ENCODE results near the gene FAM107A.
"Not testable (repeated sequence)": the region's sequence is repeated elsewhere in the genome, so short reads cannot be mapped to it uniquely, and the experiment has no call there.

FAM107A gene

DNA sequence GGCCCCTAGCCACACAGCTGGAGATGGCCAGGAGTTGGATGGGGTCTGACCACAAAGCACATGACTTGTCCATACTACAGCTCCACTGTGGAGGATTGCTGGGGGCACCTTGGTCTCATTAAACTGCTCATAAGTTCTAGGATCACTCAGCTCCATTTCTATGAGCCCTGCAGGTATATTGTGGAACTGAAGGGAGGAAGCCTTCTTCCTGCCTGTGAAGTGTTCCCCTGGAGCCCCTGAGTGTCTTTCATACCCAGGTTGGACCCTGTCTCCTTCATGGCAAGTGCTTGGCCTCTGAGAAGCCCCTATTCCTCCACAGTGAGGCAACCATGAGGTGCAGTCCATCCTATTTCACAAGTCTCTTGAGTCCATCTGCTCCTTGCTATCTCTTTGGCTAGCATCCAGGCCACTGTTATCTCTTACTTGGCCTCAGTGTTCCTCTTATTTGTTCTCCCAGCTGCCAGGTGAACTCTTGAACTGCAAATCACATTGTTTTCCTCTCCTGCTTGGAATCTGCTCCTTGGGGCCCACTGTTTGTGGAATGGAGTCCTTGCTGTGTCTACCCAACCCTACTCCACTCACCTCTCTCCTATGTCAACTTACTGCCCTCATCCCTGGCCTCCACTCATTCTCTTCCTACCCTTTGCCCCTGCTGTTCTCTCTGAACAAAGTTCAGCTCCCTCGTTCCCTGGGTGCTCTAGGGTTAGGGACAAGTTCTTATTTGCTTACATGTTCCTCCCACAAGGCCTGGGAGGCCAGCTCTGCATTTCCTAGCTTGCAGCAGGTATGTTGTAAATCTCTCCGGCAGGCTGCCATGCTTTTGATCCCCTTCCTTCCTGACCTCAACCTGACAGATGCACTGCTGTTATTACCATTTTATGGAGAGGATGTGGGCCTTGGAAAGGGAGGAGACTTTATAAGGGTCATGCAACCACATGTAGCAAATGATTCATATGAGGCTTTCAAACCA lies 41.4 kb downstream of the FAM107A start:
- DNase-seq, result no peak

- DNase-seq, result no peak
These were observed 42.3 kb downstream of the FAM107A start for GRCh38 chr3:58534592-58535494.

GRCh38 chr3:58532794-58533220 lies 44.4 kb downstream of the FAM107A start:
- DNase-seq, result peak; percentile 54

DNA sequence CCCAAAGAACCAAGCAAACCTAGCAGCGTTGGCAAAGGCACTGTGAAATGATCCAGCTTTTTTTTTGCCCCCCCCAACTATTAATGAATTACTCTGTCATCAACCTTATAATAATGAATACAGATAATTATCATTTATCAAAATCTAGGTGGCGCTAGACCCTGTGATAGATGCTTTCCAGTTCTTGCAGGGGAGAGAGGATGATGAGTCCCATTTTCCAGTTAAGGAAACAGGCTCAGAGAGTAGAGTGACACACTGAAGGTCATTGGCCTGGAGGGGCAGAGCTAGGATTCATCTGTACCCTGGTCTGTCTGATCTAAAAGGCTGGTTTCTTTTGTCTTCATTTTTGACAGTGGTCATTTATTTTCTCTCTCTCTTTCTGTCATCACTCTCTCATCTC lies 45.2 kb downstream of the FAM107A start:
- no peak for DNase-seq

DNA sequence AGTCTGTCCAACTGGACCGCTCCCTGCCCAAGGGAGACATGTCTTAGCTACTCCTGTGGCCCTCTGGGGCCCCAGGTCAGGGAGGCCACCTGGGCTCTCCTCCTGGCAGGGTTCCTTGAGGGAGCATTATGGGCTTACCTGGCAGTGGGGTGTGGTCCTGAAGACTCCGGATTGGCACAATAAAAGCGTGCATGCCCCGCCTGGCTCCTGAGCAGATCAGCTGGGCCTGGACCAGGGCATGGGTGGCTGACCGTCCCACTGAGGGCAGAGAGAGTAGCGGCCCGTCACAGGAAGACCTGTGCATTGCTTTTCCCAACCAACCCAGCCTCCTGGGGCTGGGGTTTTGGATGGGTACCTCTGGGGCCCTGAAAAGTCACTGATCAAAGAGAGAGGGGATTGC lies 45.6 kb downstream of the FAM107A start:
- DNase-seq, result no peak

DNA sequence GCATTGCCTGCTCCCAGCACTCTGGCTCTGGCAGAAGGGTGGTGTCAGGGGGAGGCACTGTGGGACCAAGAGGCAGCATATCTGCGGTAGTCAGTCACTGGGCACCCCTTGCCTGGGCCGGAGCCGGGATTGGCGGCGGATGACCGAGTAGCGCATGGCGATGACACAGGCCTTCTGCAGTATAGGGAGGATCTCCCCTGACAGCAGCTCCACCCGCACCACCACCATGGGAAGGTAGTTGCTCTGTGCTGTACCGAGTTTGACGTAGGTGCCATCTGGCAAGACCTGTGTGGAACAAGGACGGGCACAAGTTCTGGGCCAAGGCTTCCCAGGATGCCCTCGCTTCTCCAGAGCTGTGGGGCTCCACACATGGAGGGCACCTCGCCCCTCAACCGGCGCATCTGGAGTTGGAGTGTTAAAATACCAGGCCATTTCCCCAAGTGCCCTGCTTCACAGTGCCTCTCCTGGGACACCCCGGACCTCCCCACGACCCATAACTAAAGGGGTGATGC lies 46.8 kb downstream of the FAM107A start:
- no peak for DNase-seq

- DNase-seq, result no peak
These were observed 47.5 kb downstream of the FAM107A start for GRCh38 chr3:58529516-58530353.

DNA sequence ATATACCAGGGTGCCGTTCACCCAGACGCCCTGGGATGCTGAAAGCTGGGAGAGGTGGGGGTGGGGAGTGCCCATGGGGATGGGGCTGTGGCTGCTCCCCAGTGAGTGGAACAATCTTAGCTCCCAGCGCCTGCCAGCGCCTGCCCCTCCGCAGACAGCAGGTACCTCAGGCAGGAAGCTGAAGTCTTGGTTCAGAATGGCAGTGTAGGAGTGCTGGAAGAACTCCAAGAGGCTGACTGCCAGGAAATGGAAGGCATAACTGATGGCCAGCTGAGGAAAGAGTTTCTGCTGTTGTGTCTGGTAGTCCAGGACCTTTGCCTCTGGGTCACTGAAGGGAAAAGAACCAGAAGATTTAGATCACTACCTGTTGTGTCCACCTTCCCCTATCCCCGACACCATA lies 48.6 kb downstream of the FAM107A start:
- no peak for DNase-seq

DNA sequence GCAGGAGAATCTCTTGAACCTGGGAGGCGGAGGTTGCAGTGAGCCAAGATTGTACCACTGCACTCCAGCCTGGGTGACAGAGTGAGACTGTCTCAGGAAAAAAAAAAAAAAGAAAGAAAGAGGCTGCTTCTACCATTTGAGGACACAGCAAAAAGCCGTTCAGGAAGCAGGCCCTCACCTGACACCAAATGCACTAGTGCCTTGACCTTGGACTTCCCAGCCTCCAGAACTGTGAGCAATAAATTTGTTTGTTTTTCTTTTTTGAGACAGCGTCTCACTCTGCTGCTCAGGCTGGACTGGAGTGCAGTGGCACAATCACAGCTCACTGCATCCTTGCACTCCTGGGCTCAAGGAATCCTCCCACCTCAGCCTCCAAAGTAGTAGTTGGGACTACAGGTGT lies 49.8 kb downstream of the FAM107A start:
- DNase-seq, result not testable (repeated sequence)

- DNase-seq, result no peak
These were observed 50.7 kb downstream of the FAM107A start for GRCh38 chr3:58526515-58526957.

- DNase-seq, result no peak
These were observed 52.8 kb downstream of the FAM107A start for GRCh38 chr3:58524326-58524888.

GRCh38 chr3:58522759-58523425 lies 54.3 kb downstream of the FAM107A start:
- DNase-seq, result no peak

- DNase-seq, result no peak
These were observed 55.1 kb downstream of the FAM107A start for GRCh38 chr3:58521917-58522631.

DNA sequence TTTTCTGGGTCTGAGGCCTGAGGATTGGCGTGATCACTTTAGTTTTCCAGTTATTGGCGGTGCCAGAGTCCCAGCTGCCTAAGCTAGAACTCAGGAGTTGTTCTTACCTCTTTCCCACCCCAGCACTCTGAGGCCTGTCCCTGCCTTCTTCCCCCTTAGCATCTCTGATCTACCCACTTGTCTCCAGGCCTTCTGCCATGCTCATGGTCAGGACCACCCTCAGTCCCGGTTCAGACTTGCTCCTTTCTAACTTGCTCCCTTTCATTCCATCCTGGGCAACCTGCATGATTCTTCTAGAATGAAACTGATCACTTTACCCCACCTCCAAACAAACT lies 55.9 kb downstream of the FAM107A start:
- no peak for DNase-seq

DNA sequence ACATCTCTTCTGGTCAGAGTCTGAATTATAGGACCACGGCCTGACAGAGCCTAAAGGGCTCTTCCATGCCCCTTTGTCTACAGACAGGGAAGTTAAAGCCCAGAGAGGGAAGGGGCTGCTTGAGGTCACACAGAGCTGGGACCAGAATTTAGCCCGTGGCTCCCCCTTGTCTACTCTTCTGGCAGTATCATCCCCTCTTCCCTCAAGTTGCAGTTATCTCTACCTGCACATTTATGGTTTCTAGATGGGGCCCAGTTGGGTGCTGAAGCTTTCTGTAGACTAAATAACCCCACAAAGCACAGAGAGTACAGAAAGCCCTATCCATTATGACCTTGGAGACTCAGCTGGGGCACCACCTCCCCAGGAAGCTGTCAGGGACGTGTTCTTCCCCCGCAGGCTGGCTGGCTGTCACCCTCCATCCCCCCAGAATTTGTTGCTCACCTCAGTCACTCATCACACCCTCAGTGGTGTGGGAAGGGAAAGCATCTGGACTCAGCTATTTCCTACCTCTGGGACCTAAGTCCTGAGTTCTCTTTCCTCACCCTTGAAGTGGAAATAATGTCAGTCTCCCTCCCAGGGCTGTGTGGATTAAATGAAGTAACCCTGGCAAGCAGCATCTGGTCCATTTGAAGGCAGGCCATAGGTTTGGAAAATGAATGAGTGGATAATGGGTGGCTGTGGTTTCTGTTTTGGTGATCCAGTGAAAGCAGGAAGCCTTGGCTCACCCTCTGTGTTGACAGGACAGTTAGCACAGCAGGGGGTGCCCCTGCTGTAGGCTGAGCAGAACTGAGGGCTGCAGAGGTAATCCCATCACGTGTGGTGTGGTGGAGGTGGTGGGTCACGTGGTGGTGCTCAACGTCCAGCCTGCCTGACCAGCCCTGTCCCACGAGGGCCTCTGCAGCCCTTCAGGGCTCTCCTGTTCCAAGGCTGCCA lies 56.5 kb downstream of the FAM107A start:
- no peak for DNase-seq

DNA sequence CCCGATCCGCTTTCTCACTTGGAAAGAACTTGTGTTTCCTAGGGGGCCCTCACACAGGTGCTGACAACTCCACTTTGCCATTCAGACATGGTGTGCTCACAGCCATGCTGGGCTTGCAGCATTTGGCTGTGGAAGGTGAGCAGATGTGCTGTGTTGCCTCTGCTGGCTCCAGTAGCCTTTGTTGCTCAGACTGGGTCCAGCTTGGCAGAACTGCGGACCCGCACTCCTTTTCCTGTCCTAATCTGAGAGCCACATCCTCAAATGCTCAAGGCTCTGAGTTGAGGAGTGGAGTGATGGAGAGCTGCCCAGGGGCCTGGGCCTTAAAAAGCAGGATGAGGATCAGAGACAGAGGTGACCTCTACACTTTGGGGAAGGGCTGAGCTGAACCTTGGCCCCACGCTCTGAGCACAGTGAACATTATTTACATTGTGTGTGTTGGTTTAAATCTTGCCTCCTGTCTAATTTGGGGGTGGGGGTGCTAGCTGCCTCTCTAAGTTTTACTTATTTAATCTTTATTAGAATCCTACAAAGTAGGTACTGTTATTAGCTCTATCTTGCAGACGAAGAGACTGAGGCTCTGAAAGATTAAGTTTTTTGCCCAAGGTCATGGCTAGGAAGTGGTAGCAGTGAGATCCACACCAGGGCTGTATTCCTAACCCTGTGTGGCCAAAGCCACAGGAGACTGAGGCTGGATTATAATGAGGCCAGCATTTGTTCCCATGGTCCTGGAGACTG lies 57.4 kb downstream of the FAM107A start:
- DNase-seq, result no peak

- DNase-seq, result no peak
These were observed 58.9 kb downstream of the FAM107A start for GRCh38 chr3:58518291-58518789.

GRCh38 chr3:58514405-58514804 lies 62.8 kb downstream of the FAM107A start:
- DNase-seq, result no peak
